ENCODE measurements around the gene CLDN5. TPM values are rescaled to one million over a fixed set of nuclear protein-coding genes. Genes with fewer than 3 reads are reported as not detected.
A peak's percentile ranks its signal among the peaks of the same experiment; 100 is the strongest.

Gene CLDN5
- total RNA-seq, 1 experiment from 2014 or later: 0.47 TPM

DNA sequence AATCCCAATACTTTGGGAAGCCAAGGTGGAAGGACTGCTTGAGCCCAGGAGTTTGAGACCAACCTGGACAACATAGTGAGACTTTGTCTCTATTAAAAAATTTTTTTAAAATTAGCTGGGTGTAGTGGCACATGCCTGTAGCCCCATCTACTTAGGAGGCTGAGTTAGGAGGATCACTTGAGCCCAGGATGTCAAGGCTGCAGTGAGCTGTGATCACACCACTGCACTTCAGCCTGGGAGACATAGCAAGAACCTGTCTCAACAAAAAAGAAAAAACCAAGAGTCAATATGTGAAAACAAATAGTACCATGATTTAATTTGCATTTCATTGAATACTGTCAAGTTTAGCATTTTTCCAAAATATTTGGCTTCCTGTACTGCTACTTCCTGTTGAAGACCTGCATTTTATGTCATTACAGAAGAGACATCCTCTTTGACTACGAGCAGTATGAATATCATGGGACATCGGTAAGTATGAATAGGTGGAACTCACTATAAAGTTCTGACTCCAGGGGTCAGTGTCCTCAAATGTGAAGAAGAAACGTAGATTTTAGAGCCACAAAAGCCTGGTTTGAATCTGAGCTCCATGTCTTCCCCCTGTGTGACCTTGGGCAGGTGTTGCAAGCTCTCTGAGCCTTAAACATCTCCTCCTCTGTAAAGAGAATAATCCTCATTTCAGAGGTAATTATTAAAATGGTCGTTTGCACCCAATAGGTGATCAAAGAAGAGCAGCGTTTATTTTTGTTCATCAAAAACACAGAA is 28.5 kb downstream of the CLDN5 start:
- BruUV-seq (replicated peaks): no TSS peak
- no peak overlapping the region for H3K27ac ChIP-seq (ENCODE audit: low read length)
- intact Hi-C loops (cut with micrococcal nuclease): loop anchor here (1.0 to 10.0 kb wide), 3 partner anchors 75 to 219 kb away; partner anchors contain the start of gene SEPTIN5
- no peaks in the 10 kb centered on the region for H3K79me2 ChIP-seq (ENCODE audit: low read length)
- DNase-seq: peak; percentile 22
- peaks cover 5% of the 10 kb centered on the region; the same call in 1 of the 2 replicates for H3K4me1 ChIP-seq (ENCODE audit: insufficient read depth, low read length)
- CTCF ChIA-PET: interaction anchor here (1.0 kb wide), 1 partner anchor 134 kb away, joined by 23 read pairs; no protein-coding TSS in a partner anchor
- TF ChIP-seq EZH2phosphoT487 (IDR thresholded peaks at IDR 0.05; ENCODE audit: borderline replicate concordance, low read length): no peak
- TF ChIP-seq, protein P1, sequence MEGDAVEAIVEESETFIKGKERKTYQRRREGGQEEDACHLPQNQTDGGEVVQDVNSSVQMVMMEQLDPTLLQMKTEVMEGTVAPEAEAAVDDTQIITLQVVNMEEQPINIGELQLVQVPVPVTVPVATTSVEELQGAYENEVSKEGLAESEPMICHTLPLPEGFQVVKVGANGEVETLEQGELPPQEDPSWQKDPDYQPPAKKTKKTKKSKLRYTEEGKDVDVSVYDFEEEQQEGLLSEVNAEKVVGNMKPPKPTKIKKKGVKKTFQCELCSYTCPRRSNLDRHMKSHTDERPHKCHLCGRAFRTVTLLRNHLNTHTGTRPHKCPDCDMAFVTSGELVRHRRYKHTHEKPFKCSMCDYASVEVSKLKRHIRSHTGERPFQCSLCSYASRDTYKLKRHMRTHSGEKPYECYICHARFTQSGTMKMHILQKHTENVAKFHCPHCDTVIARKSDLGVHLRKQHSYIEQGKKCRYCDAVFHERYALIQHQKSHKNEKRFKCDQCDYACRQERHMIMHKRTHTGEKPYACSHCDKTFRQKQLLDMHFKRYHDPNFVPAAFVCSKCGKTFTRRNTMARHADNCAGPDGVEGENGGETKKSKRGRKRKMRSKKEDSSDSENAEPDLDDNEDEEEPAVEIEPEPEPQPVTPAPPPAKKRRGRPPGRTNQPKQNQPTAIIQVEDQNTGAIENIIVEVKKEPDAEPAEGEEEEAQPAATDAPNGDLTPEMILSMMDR (conservative IDR thresholded peaks at IDR 0.05; ENCODE audit: low read depth, low read length): peak; percentile 45; the same call in 1 of the 2 replicates
- TF ChIP-seq EZH2 (IDR thresholded peaks at IDR 0.05; ENCODE audit: low read length, unreplicated experiment): no peak
- H2AFZ ChIP-seq (ENCODE audit: low read length): no peak overlapping the region
- no peak overlapping the region for H3K9ac ChIP-seq (ENCODE audit: low read length)
- no peaks in the 10 kb centered on the region for H3K9me2 ChIP-seq (replicated peaks; ENCODE audit: low read length)
- no peaks in the 10 kb centered on the region for H4K20me1 ChIP-seq (ENCODE audit: low read length)
- no peak overlapping the region for H3K4me2 ChIP-seq (ENCODE audit: low read length)
- no peaks in the 10 kb centered on the region for H3F3A ChIP-seq (ENCODE audit: low read length, unreplicated experiment)
- no peak for ATAC-seq
- H3K4me3 ChIP-seq (ENCODE audit: low read length): no peak overlapping the region
- POLR2A ChIA-PET (ENCODE audit: unreplicated experiment): no interaction called here
- H3K27me3 ChIP-seq (ENCODE audit: low read length): no peaks in the 10 kb centered on the region
- peaks cover 15% of the 10 kb centered on the region; the same call in 1 of the 2 replicates for H3K36me3 ChIP-seq (ENCODE audit: low read depth, low read length)
- H3K9me3 ChIP-seq (ENCODE audit: low read length): no peaks in the 10 kb centered on the region

DNA sequence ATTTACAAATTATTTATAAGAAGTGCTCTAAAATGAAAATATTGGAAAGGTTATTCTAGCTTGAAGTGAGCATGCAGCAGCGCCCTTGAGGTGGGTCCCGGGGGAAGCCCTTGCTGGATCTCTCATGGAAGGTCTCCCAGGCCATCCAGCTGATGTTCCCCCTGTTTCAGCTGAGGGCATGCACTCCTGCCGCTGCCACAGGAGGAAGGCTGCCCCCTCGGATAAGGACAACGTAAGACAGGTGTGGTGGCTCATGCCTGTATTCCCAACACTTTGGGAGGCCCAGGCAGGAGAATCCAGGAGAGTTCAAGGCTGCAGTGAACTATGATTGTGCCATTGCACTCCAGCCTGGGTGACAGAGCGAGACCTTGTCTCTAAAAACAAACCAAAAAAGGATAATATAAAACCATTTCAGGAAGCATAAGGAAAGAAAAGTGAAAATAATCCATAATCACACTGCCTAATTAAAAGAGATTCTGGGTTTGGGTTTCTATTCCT is 29.5 kb downstream of the CLDN5 start:
- no peaks in the 10 kb centered on the region for H3K79me2 ChIP-seq (ENCODE audit: low read length)
- H3K9me3 ChIP-seq (ENCODE audit: low read length): no peaks in the 10 kb centered on the region
- no peak overlapping the region for H3K27ac ChIP-seq (ENCODE audit: low read length)
- H3K9me2 ChIP-seq (replicated peaks; ENCODE audit: low read length): no peaks in the 10 kb centered on the region
- DNase-seq: no peak
- ChIA-PET POLR2A (ENCODE audit: unreplicated experiment) (no interaction called here), CTCF (no interaction called here)
- peaks cover 18% of the 10 kb centered on the region for H3K36me3 ChIP-seq (ENCODE audit: low read depth, low read length)
- H3K4me2 ChIP-seq (ENCODE audit: low read length): no peak overlapping the region
- intact Hi-C loops (cut with micrococcal nuclease): loop anchor here (10.0 kb wide), 1 partner anchor 220 kb away; the partner anchor contains the start of gene SEPTIN5
- TF ChIP-seq EZH2phosphoT487 (IDR thresholded peaks at IDR 0.05; ENCODE audit: borderline replicate concordance, low read length) (no peak), EZH2 (IDR thresholded peaks at IDR 0.05; ENCODE audit: low read length, unreplicated experiment) (no peak)
- TF ChIP-seq, protein P1 (conservative IDR thresholded peaks at IDR 0.05; ENCODE audit: low read depth, low read length): no peak
- H3K4me3 ChIP-seq (ENCODE audit: low read length): no peak overlapping the region
- no TSS peak for BruUV-seq (replicated peaks)
- no peak for ATAC-seq
- peaks cover 5% of the 10 kb centered on the region; the same call in 1 of the 2 replicates for H3K4me1 ChIP-seq (ENCODE audit: insufficient read depth, low read length)
- H3F3A ChIP-seq (ENCODE audit: low read length, unreplicated experiment): no peaks in the 10 kb centered on the region
- H3K9ac ChIP-seq (ENCODE audit: low read length): no peak overlapping the region
- no peak overlapping the region for H2AFZ ChIP-seq (ENCODE audit: low read length)
- H4K20me1 ChIP-seq (ENCODE audit: low read length): no peaks in the 10 kb centered on the region
- H3K27me3 ChIP-seq (ENCODE audit: low read length): no peaks in the 10 kb centered on the region

Measured in PC-3 (cell line).